ENCODE measurements around the gene GDF15. TPM values are rescaled to one million over a fixed set of nuclear protein-coding genes. Genes with fewer than 3 reads are reported as not detected.
A peak's percentile ranks its signal among the peaks of the same experiment; 100 is the strongest.

Gene GDF15, protein sequence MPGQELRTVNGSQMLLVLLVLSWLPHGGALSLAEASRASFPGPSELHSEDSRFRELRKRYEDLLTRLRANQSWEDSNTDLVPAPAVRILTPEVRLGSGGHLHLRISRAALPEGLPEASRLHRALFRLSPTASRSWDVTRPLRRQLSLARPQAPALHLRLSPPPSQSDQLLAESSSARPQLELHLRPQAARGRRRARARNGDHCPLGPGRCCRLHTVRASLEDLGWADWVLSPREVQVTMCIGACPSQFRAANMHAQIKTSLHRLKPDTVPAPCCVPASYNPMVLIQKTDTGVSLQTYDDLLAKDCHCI
- 15.7 and 19.8 TPM in 2 replicates for total RNA-seq (2014; rRNA removed; shearing (Covaris generic))
- polyA plus RNA-seq (2016; fragmentation: Nextera tagmentation; extraction: Ambion mirVana) = 12.6 and 18.3 TPM in 2 replicates
- long read RNA-seq, partial matches to known transcripts = 0 of 4 reads
- long read RNA-seq, other reads (novel, unspliced or antisense) = 0 of 4 reads

DNA sequence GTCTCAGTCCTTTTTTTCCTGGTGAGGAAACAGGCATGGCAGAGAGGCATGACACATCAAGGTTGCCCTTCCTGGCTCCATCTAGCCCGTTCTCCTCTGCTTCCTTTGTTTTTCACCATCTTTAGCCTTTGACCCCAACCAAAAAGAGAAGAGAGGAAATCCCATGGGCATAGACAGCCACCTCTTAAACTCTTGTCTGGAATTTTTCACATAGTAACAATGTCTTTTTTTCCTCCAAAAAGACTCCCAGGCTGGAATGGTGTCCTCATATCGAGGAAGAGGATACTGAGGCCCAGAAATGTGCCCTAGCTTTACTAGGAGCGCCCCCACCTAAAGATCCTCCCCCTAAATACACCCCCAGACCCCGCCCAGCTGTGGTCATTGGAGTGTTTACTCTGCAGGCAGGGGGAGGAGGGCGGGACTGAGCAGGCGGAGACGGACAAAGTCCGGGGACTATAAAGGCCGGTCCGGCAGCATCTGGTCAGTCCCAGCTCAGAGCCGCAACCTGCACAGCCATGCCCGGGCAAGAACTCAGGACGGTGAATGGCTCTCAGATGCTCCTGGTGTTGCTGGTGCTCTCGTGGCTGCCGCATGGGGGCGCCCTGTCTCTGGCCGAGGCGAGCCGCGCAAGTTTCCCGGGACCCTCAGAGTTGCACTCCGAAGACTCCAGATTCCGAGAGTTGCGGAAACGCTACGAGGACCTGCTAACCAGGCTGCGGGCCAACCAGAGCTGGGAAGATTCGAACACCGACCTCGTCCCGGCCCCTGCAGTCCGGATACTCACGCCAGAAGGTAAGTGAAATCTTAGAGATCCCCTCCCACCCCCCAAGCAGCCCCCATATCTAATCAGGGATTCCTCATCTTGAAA lies at the start of gene GDF15:
TSS of gene GDF15 (plus strand) at position 484 of the 868 bp plus-strand sequence. CDS start at position 516, 32 bp downstream.
- H3K4me1 Mint-ChIP-seq = peaks cover 14% of the 10 kb centered on the region
- H3K27ac ChIP-seq (ENCODE audit: low read depth) = peak within 1 kb of the TSS; percentile 68; the same call in 1 of the 2 replicates

More for the DNA sequence above, at the start of gene GDF15:
- Mint-ChIP-seq H3K4me3 (peak within 1 kb of the TSS; percentile 67), H3K36me3 (ENCODE audit: low read depth) (peaks cover 11% of the 10 kb centered on the region), H3K27me3 (ENCODE audit: insufficient read depth, low read depth, poor library complexity) (peaks cover 38% of the 10 kb centered on the region), H3K9me3 (no peaks in the 10 kb centered on the region), H3K27ac (peak within 1 kb of the TSS; percentile 81)
- Histone ChIP-seq H3K4me3 (peak within 1 kb of the TSS; percentile 41), H3K36me3 (ENCODE audit: insufficient read depth) (no peaks in the 10 kb centered on the region), H3K79me2 (replicated peaks; ENCODE audit: insufficient read depth) (no peaks in the 10 kb centered on the region), H3K9me2 (ENCODE audit: insufficient read depth) (no peaks in the 10 kb centered on the region), H2AFZ (peak within 1 kb of the TSS; percentile 69), H3K4me1 (ENCODE audit: insufficient read depth) (peaks cover 9% of the 10 kb centered on the region), H4K20me1 (replicated peaks; ENCODE audit: insufficient read depth) (no peaks in the 10 kb centered on the region), H3K27me3 (ENCODE audit: insufficient read depth) (peaks cover 21% of the 10 kb centered on the region), H3F3A (replicated peaks; ENCODE audit: low read depth) (peaks cover 26% of the 10 kb centered on the region), H3K4me2 (peak within 1 kb of the TSS; percentile 51)
- TF ChIP-seq, protein P1, sequence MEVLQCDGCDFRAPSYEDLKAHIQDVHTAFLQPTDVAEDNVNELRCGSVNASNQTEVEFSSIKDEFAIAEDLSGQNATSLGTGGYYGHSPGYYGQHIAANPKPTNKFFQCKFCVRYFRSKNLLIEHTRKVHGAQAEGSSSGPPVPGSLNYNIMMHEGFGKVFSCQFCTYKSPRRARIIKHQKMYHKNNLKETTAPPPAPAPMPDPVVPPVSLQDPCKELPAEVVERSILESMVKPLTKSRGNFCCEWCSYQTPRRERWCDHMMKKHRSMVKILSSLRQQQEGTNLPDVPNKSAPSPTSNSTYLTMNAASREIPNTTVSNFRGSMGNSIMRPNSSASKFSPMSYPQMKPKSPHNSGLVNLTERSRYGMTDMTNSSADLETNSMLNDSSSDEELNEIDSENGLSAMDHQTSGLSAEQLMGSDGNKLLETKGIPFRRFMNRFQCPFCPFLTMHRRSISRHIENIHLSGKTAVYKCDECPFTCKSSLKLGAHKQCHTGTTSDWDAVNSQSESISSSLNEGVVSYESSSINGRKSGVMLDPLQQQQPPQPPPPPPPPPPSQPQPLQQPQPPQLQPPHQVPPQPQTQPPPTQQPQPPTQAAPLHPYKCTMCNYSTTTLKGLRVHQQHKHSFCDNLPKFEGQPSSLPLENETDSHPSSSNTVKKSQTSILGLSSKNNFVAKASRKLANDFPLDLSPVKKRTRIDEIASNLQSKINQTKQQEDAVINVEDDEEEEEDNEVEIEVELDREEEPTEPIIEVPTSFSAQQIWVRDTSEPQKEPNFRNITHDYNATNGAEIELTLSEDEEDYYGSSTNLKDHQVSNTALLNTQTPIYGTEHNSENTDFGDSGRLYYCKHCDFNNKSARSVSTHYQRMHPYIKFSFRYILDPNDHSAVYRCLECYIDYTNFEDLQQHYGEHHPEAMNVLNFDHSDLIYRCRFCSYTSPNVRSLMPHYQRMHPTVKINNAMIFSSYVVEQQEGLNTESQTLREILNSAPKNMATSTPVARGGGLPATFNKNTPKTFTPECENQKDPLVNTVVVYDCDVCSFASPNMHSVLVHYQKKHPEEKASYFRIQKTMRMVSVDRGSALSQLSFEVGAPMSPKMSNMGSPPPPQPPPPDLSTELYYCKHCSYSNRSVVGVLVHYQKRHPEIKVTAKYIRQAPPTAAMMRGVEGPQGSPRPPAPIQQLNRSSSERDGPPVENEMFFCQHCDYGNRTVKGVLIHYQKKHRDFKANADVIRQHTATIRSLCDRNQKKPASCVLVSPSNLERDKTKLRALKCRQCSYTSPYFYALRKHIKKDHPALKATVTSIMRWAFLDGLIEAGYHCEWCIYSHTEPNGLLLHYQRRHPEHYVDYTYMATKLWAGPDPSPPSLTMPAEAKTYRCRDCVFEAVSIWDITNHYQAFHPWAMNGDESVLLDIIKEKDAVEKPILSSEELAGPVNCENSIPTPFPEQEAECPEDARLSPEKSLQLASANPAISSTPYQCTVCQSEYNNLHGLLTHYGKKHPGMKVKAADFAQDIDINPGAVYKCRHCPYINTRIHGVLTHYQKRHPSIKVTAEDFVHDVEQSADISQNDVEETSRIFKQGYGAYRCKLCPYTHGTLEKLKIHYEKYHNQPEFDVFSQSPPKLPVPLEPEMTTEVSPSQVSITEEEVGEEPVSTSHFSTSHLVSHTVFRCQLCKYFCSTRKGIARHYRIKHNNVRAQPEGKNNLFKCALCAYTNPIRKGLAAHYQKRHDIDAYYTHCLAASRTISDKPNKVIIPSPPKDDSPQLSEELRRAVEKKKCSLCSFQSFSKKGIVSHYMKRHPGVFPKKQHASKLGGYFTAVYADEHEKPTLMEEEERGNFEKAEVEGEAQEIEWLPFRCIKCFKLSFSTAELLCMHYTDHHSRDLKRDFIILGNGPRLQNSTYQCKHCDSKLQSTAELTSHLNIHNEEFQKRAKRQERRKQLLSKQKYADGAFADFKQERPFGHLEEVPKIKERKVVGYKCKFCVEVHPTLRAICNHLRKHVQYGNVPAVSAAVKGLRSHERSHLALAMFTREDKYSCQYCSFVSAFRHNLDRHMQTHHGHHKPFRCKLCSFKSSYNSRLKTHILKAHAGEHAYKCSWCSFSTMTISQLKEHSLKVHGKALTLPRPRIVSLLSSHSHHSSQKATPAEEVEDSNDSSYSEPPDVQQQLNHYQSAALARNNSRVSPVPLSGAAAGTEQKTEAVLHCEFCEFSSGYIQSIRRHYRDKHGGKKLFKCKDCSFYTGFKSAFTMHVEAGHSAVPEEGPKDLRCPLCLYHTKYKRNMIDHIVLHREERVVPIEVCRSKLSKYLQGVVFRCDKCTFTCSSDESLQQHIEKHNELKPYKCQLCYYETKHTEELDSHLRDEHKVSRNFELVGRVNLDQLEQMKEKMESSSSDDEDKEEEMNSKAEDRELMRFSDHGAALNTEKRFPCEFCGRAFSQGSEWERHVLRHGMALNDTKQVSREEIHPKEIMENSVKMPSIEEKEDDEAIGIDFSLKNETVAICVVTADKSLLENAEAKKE (CRISPR knock-in tag; IDR thresholded peaks at IDR 0.05) = no peak
- TF ChIP-seq, protein P2, sequence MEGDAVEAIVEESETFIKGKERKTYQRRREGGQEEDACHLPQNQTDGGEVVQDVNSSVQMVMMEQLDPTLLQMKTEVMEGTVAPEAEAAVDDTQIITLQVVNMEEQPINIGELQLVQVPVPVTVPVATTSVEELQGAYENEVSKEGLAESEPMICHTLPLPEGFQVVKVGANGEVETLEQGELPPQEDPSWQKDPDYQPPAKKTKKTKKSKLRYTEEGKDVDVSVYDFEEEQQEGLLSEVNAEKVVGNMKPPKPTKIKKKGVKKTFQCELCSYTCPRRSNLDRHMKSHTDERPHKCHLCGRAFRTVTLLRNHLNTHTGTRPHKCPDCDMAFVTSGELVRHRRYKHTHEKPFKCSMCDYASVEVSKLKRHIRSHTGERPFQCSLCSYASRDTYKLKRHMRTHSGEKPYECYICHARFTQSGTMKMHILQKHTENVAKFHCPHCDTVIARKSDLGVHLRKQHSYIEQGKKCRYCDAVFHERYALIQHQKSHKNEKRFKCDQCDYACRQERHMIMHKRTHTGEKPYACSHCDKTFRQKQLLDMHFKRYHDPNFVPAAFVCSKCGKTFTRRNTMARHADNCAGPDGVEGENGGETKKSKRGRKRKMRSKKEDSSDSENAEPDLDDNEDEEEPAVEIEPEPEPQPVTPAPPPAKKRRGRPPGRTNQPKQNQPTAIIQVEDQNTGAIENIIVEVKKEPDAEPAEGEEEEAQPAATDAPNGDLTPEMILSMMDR (conservative IDR thresholded peaks at IDR 0.05; ENCODE audit: low read depth in 2 of 2) = peak; percentile 82 to 90
- peak; percentile 81 for TF ChIP-seq POLR2AphosphoS5 (IDR thresholded peaks at IDR 0.05; ENCODE audit: low read depth)
- ATAC-seq (peak; percentile 79), DNase-seq (ENCODE audit: low spot score) (peak; percentile 89)

Data from GM23338 (cell line).